HG03135 (cell line): ENCODE data around the gene IL1RAP.
"Not testable (repeated sequence)": the region's sequence is repeated elsewhere in the genome, so short reads cannot be mapped to it uniquely, and the experiment has no call there.

ENCODE experiments used
- ATAC-seq: cut with Tn5 transposase; IDR thresholded peaks from one replicate; pipeline ENCODE4 v1.9.1; 2021; ENCODE audit warnings: mild to moderate bottlenecking, moderate library complexity; ENCODE audit not compliant: unreplicated experiment

Gene IL1RAP

DNA sequence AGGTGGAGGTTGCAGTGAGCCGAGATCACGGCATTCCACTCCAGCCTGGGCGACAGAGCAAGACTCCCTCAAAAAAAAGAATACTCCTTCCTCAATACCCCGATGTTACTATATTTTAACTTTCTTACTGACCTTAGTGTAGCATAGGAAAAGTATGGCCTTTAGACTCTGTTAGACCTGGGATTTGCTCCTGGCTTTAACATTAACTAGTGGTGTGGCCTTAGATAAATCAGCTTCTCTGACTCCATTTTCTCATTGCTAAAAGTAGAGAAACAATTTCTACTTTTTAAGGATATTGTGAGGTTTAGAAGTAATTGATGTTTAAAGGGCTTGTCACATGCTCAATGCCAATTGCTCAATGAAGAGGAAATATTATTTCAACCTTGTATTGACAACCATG is 7.6 kb upstream of the IL1RAP start:
- no peak for ATAC-seq

DNA sequence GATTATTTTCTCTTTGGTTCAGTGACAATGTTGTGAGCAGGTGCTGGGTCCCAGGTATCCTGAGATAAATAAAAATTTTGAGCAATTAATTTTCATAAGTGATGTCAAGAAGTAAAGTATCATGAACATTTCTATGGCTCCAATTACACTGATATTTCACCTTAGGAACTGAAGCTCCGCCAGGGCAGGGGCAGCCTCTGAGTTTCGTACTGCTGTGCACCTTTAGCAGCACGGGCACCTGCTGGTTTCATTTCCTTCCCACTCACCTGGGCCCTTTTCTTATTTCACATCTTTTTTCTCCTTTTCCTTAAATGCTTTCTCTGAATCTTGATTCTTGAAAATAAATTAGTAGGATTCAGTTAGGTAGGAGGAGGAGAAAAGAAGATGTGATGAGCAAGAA is 1.2 kb upstream of the IL1RAP start:
- no peak for ATAC-seq

DNA sequence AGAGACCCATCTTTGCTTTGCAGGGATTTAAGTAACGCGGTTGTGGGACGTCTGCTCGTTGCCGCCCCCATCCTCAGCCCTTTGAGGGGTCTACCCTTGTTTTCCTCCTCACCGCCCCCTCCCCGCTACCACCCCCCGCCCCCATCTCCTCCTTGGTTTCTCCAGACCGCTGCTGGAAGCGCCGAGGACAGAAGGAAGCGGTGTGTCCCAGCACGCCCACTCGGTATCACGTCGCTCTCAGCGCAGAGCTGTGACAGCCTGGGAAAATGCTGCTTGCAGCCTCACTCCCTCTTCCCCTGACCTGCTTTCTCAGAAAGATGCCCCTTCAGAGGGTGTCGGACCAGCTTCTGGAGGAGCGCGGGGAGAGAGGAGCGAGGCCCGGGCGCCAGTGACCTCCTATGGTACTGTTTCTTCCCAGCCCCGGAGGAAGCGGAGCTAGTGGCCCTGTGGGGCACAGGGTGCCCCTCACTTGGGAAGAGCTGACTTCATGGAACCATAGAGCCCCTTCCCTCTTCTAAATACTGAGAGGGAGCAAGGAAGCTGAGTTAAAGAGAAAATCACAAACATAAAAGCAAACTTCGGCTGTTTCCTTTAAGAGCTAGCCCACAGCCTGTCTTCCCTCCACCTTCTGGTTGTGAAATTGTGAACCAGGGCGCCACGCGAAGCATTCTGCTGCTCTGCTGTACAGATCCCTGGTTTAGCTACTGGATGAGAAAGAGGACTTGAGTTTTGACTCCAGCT is 698 bp downstream of the IL1RAP start:
- no peak for ATAC-seq

- no peak for ATAC-seq
Observed at GRCh38 chr3:190516416-190516815, 2.5 kb downstream of the IL1RAP start.

DNA sequence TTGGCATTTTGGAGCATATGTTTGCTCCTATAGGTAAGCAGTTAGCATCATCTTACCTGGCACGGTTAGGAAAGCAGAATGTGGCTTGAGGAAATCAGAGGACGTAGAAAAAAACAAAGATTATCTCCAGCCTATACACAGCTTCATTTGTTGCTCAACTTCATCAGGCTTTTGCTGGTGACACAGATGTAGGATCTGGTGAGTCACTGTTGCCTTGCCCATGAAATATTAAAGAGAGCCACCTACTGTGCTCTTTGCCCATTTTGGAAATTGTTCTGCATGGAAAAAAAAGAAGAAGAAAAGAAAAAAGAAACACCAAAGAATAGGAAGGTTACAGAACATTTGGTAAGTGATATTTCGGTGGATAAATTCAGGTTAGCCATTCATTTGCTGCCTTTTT is 3.8 kb downstream of the IL1RAP start:
- no peak for ATAC-seq

DNA sequence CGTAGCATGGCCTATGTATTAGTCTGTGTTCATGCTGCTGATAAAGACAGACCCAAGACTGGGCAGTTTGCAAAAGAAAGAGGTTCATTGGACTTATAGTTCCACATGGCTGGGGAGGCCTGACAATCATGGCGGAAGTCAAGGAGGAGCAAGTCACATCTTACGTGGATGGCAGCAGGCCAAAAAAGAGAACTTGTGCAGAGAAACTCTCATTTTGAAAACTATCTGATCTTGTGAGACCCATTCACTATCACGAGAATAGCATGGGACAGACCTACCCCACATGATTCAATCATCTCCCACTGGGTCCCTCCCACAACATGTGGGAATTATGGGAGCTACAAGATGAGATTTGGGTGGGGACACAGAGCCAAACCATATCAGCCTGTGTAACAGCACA is 4.6 kb downstream of the IL1RAP start:
- ATAC-seq: not testable (repeated sequence)

DNA sequence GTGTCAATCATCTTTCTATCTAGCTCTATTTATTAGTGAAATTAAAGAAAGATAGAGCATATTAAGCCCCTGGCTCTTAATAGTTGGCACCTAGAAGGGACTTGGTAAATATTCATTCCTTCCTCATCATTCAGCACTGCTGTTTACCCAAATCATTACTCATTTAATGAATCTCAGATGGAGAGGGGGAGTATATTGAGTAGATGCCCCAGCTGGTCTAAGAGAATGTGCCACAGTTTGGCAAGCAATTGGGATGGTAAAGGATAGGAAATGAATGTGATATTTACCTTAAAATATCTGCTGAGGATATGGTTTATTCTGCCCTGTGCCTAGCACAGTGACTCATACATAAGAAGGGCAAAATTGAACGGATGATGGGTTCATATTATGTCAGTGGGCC is 6.0 kb downstream of the IL1RAP start:
- no peak for ATAC-seq

DNA sequence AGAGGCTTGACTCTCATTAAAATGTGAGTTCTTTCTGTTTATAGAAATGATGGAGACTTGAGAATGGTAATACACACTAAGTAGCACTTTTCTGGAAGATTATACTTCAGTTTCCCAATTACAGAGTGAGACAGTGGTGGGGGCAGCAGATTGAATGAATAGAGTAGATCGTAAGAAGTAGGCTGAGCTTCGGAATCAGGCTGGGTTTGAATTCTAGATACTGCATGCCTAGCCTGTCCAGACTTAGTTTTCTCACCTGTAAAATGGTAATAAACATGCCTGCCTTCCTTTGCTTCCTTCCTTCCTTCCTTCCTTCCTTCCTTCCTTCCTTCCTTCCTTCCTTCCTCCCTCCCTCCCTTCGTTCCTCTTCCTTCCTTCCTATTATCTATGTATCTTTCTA is 8.1 kb downstream of the IL1RAP start:
- no peak for ATAC-seq

- ATAC-seq: no peak
Observed at GRCh38 chr3:190522621-190523222, 8.8 kb downstream of the IL1RAP start.

DNA sequence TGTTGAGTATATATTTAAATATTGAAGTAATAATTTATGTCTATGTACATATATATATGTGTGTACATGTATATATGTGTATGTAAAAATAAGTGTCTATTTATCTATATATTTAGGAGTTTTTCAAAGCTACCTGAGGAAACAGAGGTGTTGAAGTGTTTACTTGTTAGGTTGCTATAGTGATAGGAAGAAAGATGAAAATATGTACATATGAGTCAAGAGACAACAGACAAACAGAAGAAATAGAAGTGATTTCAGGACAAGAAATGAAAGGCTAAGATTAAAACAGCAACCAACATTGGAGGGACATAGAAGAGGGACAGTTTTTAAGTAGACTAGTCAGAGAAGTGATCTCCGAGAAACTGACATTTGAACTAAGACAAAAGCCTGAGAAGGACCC is 11.1 kb downstream of the IL1RAP start:
- no peak for ATAC-seq

DNA sequence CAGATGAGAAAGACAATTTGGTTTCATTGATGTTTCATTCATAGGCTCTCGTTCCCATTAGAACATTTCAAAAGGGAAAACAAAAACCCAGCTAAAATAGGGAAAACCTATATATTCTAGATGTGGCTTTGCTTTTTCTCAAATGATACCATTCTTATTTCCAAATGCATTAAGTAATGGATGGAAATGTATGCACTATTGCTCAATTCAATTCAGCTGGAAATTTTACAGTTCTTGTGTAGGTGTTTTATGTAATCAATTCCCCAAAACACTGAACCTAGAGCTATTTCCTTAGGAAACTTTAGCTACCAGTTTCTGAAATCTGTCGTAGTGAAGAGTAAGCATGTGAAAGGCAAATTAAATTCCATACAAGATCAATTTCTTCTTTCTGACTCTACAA is 11.7 kb downstream of the IL1RAP start:
- no peak for ATAC-seq

- ATAC-seq: no peak
Observed at GRCh38 chr3:190526787-190527762, 13.2 kb downstream of the IL1RAP start.

DNA sequence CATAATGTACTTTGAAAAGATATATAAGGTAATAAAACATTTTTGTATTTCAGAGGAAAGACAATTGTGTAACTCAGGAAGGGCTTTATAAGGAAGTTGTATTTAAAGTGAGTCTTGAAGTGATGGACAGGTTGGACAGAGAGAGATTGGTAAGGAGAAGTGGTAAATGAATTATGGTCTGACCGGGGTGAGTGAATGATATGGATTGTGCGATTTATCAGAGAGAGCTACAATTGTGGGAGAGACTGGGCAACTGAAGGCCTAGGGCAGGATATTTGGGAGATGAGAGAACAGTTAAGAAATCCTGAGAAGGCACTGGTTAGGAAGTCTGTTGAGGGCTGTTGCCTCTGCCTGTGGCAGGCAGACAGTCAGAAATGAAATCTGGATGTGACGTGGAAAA is 14.8 kb downstream of the IL1RAP start:
- ATAC-seq: no peak

GRCh38 chr3:190531406-190531805 is 17.5 kb downstream of the IL1RAP start:
- ATAC-seq: no peak

- no peak for ATAC-seq
Observed at GRCh38 chr3:190532731-190533203, 18.9 kb downstream of the IL1RAP start.

- no peak for ATAC-seq
Observed at GRCh38 chr3:190533511-190534281, 19.8 kb downstream of the IL1RAP start.

GRCh38 chr3:190534386-190534785 is 20.5 kb downstream of the IL1RAP start:
- no peak for ATAC-seq

- ATAC-seq: no peak
Observed at GRCh38 chr3:190534986-190535385, 21.1 kb downstream of the IL1RAP start.

GRCh38 chr3:190537146-190537545 is 23.3 kb downstream of the IL1RAP start:
- no peak for ATAC-seq

DNA sequence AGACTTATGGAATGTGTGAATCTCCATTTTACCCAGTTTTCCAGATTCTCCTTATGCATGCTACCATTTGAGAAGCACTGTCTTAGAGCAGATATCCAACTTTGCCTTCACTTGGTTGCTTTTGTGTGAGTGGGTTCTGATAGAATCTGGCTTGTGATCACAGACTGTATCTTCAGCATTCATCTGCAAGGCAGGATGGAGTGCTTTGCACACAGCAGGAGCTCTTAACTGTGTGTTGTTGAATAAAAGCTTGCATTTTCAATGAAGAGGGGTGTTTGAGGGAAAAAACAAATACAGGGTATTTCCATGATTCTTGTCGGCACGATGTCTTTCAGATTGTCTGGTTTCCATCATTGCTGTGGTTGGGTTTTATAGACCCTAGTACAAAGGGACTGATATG is 24.4 kb downstream of the IL1RAP start:
- ATAC-seq: no peak

DNA sequence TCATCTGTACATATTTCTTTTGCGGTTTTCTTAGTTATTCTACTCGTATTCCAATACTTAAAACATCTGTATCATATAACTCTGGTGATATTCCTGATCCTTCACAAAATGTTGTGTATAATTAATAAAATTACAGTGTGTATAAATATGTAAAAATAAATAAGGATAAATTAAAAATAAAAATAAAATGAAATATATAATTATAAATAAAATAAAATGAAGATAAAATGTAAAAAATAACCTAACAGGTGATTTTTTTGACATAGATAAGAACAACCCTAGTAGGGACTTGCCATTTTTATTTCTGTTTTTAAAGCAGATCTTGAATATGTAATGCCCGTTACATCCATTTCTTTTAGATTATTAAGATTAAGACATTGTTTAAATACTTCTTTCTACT is 25.6 kb downstream of the IL1RAP start:
- no peak for ATAC-seq
